ENCODE results near the gene NHLRC2. TPM values are rescaled to one million over a fixed set of nuclear protein-coding genes. Genes with fewer than 3 reads are reported as not detected.

NHLRC2 gene
- total and polyA plus RNA-seq, 2 donors (not counting 3 experiments of a cell fraction or from before 2014, with no cell fraction given), result 5.2 to 28.2 TPM

GRCh38 chr10:113924664-113925063, 70.2 kb downstream of the NHLRC2 start:
- ChIA-PET CTCF (interaction anchor here (1.4 kb wide), 1 partner anchor 9 kb away, joined by 4 read pairs; no protein-coding TSS in a partner anchor), POLR2A (no interaction called here)
- FAIRE-seq (no peak), DNase-seq (ENCODE audit: low read depth, low spot score) (no peak)
- H3K4me1 ChIP-seq (ENCODE audit: control insufficient read depth, extremely low read depth, insufficient read depth, low read length), result peaks cover 15% of the 10 kb centered on the region
- no peaks in the 10 kb centered on the region for H3K9me1 ChIP-seq (replicated peaks; ENCODE audit: control insufficient read depth, extremely low read depth, insufficient read depth, low read length)
- no peaks in the 10 kb centered on the region for H3K79me2 ChIP-seq (ENCODE audit: control insufficient read depth, insufficient read depth, low read length)
- no peak for TF ChIP-seq GATA2 (IDR thresholded peaks at IDR 0.05; ENCODE audit: insufficient read depth, insufficient read length, low read depth, low read length)
- TF ChIP-seq JUN (IDR thresholded peaks at IDR 0.05; ENCODE audit: borderline replicate concordance, insufficient read depth, insufficient read length, low read depth), result no peak
- TF ChIP-seq CTCF (IDR thresholded peaks at IDR 0.05; ENCODE audit: extremely low read depth in 1 of 2, insufficient read depth in 1 of 2, low read depth in 1 of 2, low read length in 2 of 2), result no peak
- TF ChIP-seq MAX (IDR thresholded peaks at IDR 0.05; ENCODE audit: insufficient read depth, insufficient read length), result no peak
- TF ChIP-seq POLR2AphosphoS5 (IDR thresholded peaks at IDR 0.05; ENCODE audit: insufficient read depth, low read depth, low read length), result no peak
- TF ChIP-seq EZH2 (IDR thresholded peaks at IDR 0.05; ENCODE audit: borderline replicate concordance, low read depth, low read length, severe bottlenecking), result no peak
- TF ChIP-seq MYC (IDR thresholded peaks at IDR 0.05; ENCODE audit: low read depth, low read length), result no peak
- no peak for TF ChIP-seq POLR2A (IDR thresholded peaks at IDR 0.05; ENCODE audit: low read depth, low read length)
- no peak for TF ChIP-seq FOS (IDR thresholded peaks at IDR 0.05; ENCODE audit: borderline replicate concordance, insufficient read depth, low read length)
- no peaks in the 10 kb centered on the region for H4K20me1 ChIP-seq (replicated peaks; ENCODE audit: control insufficient read depth, extremely low read depth, insufficient read depth, low read length)
- H3K9ac ChIP-seq (replicated peaks; ENCODE audit: extremely low read depth, insufficient read depth, low read length), result no peak overlapping the region
- H3K27ac ChIP-seq (ENCODE audit: insufficient read depth, low read depth, low read length), result no peak overlapping the region
- H3K4me2 ChIP-seq (ENCODE audit: insufficient read depth, low read length), result no peak overlapping the region
- dilution Hi-C loops (cut with MboI; ENCODE audit: extremely low pct_ligation_motif_present, low sequenced_read_pairs), result no loop called here
- H2AFZ ChIP-seq (ENCODE audit: low read depth, low read length), result no peak overlapping the region
- H3K27me3 ChIP-seq (ENCODE audit: control insufficient read depth in 2 of 2, insufficient read depth in 2 of 2, low read length in 2 of 2), result no peaks in the 10 kb centered on the region
- intact Hi-C loops (cut with micrococcal nuclease), result no loop called here
- no peaks in the 10 kb centered on the region for H3K36me3 ChIP-seq (ENCODE audit: control insufficient read depth in 2 of 2, extremely low read depth in 1 of 2, insufficient read depth in 2 of 2, low read length in 2 of 2)
- H3K9me3 ChIP-seq (replicated peaks; ENCODE audit: control insufficient read depth, insufficient read depth, low read length), result no peaks in the 10 kb centered on the region
- no peak overlapping the region for H3K4me3 ChIP-seq (replicated peaks in 1 of 3; ENCODE audit: insufficient read depth in 1 of 3, low read depth in 1 of 3, low read length in 3 of 3)
- BruUV-seq (replicated peaks), result no TSS peak

Data from endothelial cell of umbilical vein (primary cell).